GM10266 (cell line): Measurements from ENCODE around the gene LDB2.

Experiments used
- DNase-seq: peaks from one replicate; pipeline ENCODE4 v3.0.0; 2012; ENCODE audit errors: extremely low spot score
- TF ChIP-seq, protein P1 (sequence below): IDR thresholded peaks from 2 replicates; pipeline ENCODE4 v1.5.1; 2012; ENCODE audit warnings: mild to moderate bottlenecking, low read depth; ENCODE audit not compliant: control insufficient read depth, insufficient read depth; ENCODE audit errors: missing control alignments

Gene LDB2

DNA sequence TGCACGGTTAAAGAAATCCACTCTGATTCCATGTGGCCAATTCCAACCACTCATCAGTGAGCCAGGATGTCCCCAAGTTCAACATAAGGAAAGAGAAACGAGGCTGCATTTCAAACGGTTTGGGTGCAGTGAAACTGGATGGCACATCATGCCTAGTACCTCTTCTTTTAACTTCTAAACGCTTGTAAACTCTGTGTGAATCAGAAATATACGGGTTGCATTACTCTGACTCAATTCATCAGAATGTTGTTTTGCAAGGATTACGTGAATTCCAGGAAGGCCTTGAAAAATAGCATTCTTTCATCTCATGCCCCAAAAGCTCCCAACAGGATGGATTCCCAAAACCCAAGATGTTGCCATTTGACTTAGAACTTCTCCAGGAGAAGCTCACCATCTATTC, 270.4 kb downstream of the LDB2 start:
- DNase-seq = no peak

DNA sequence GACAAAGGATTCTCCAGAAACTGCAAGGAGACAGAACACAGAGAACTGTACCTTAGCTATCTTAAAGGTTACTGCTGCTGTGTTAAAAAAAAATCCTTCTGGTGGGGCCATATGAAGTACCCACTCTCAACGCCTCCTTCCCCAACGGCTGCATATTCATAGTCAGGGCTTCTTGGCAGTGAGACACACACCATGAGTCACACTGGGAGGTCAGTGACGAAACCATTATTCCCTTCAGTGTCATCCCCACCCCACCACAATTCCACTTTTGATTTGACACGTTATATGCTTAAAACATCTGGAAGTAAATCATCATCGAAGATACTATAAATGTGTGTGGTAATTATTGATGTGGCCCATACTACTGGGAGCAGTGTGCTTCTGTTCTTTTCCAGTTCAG, 271.5 kb downstream of the LDB2 start:
- DNase-seq = no peak
- TF ChIP-seq, protein P1, sequence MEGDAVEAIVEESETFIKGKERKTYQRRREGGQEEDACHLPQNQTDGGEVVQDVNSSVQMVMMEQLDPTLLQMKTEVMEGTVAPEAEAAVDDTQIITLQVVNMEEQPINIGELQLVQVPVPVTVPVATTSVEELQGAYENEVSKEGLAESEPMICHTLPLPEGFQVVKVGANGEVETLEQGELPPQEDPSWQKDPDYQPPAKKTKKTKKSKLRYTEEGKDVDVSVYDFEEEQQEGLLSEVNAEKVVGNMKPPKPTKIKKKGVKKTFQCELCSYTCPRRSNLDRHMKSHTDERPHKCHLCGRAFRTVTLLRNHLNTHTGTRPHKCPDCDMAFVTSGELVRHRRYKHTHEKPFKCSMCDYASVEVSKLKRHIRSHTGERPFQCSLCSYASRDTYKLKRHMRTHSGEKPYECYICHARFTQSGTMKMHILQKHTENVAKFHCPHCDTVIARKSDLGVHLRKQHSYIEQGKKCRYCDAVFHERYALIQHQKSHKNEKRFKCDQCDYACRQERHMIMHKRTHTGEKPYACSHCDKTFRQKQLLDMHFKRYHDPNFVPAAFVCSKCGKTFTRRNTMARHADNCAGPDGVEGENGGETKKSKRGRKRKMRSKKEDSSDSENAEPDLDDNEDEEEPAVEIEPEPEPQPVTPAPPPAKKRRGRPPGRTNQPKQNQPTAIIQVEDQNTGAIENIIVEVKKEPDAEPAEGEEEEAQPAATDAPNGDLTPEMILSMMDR = no peak

More for the DNA sequence above, 270.4 kb downstream of the LDB2 start:
- TF ChIP-seq, protein P1 = no peak

DNA sequence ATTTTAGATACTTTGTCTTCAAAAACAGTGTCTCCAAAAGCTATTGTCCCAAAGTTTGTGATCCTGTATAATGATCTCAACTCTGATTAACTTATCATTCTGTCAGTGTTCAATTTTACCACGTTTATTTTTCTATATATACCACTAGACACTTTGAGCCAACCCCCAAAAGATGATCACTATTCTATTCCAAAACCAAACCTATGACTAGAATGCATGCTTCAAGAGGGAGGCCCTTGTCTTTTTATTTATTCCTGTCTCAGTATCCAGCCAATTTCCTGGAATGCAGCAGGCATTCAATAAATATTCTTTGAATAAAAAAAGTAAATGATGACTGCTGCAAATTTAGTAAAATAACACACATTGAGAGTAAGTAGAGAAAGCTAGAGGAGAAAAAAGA, 275.6 kb downstream of the LDB2 start:
- TF ChIP-seq, protein P1 = no peak
- no peak for DNase-seq

DNA sequence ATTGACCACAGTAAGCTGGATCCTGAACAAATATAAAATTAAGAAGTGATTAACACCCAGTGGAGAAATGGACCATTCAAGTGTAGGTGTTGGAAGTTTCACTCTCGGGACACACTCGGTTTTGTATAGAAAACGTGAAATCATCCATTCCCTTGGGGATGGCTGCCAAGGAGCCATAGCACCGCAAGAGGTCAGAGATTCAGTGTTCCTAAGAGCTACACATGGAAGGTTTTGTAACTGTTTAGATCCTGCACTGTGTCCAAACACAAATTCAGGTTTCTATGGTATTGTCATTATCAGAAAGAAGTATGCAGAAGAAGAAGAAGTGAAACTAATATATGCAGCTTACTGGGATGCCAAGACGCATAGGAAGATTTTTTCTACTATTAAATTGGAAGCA, 281.0 kb downstream of the LDB2 start:
- TF ChIP-seq, protein P1 = no peak
- no peak for DNase-seq

DNA sequence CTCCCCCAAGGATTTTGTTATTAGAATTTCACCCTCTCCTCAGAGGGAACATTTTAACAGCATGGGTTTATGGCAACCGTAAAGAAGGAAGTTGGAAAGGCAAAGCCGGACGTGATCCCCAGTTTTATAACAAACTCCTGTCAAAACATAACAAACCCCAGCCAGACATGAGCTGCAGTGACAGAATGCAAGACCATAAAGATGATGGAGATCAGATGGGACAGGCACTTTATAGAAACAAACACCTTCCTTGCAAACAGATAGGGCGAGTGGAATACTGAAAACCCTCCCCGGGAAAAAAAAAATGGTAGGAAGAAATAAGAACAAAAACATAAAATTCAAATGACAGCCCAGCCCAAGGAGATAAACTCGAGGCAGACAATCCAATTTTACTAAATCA, 281.4 kb downstream of the LDB2 start:
- TF ChIP-seq, protein P1 = no peak
- DNase-seq = no peak

DNA sequence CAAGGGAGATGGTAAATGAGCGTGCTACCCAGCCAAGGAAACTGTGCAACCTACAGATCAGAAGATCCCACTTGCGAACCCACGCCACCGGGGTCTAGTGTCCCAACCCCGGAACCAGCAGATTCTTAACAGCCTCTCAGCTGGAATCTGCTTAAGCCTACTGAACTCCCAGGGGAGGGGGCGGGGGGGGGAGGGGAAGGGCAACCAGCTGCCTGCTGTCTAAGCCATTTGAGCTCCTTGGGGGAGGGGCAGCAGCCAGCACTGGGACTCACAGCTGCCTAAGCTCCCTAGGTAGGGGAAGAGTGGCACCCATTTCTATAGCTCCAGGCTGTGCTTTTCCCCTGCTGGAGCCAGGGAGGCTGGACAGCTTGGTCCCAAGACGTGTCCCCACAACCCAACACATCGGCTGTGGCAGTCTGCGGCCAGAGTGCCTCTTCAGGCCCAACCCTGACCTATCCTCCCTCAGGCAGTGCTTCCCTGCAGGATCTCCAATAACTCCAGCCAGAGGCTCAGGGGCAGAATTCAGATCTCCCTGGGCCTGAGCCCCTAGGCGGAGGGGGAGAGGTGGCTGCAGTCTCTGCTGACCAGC, 289.2 kb downstream of the LDB2 start:
- no peak for DNase-seq

DNA sequence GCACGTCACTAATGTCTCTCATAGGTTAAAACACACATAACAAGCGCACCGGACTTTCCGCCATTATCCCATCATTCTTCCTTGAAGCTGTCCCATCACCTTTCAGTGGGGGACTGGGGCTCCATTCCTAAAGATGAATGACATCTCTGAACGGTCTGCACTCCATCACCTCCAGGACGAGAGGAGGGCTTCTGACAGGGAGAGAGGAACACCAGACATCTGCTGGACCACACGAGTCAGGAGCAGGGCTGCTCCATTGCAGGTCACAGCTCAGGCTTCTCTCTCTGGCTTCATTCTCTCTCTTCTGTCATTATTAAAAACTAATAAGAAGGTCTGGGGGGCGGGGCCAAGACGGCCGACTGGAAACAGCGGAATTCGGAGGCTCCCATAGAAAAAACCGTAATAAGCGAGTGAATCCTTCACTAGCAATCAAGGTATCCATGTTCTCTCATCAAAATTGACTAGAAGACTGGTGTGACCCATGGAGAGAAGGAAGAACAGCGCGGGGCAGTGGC, 289.8 kb downstream of the LDB2 start:
- TF ChIP-seq, protein P1 = no peak
- DNase-seq = no peak

More for the DNA sequence above, 289.2 kb downstream of the LDB2 start:
- TF ChIP-seq, protein P1 = no peak
